ENCODE results near the gene ANKRD29. TPM values are rescaled to one million over a fixed set of nuclear protein-coding genes. Genes with fewer than 3 reads are reported as not detected.

The ANKRD29 gene
- total and polyA plus RNA-seq, 9 of the 15 experiments (the other 6 are each of a cell fraction or from before 2014, with no cell fraction given): 0.36 TPM; not detected in 8

DNA sequence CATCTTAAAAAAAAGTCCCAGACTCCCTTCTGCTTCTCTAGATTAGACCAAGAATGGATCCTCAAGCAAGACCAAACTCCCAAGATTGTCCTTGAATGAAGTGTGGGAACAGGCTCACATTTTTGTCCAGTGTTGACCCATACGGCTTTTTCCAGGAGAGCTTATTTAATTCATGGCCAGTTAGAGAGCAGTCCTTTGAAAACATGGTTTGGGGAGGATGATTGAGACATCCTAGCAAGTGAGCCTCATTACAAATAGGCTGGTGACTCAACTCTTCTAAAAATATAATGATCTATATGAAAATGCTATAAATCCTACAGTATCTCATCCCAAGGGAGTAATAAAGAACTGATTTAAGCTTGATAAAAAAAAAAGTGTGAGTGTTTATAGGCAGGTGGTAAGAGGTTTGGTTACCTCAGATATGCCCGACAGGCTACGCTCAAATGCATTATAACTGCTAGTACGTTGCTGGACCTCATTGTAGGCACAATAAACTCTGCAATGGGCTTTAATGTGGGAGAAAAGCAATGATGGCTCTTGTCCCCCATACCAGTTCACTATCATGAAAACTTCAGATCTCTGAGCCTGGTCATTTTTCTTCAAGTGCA is 17.0 kb downstream of the ANKRD29 start (continued):
- TF ChIP-seq FOXJ3 (CRISPR knock-in tag; IDR thresholded peaks at IDR 0.05): no peak
- TF ChIP-seq PHB2 (IDR thresholded peaks at IDR 0.05; ENCODE audit: low read depth): no peak

- BruUV-seq (replicated peaks): no TSS peak
- no peak overlapping the region for H2AFZ ChIP-seq (ENCODE audit: low read depth, low read length)
- no peaks in the 10 kb centered on the region for H3K36me3 ChIP-seq (ENCODE audit: control insufficient read depth, insufficient read depth, low read length)
- in situ Hi-C loops (cut with MboI) (no loop called here), intact Hi-C loops (cut with micrococcal nuclease) (no loop called here)
- H3K4me2 ChIP-seq (ENCODE audit: insufficient read depth, low read length): no peak overlapping the region
- no peaks in the 10 kb centered on the region for H4K20me1 ChIP-seq (replicated peaks; ENCODE audit: control insufficient read depth, insufficient read depth, low read length)
- no peak for DNase-seq (ENCODE audit: extremely low read depth in 1 of 4, low spot score in 3 of 4)
- H3K4me1 ChIP-seq (replicated peaks in 1 of 2; ENCODE audit: control insufficient read depth in 2 of 2, insufficient read depth in 2 of 2, low read length in 2 of 2): no peaks in the 10 kb centered on the region
- TF ChIP-seq ARID1B (IDR thresholded peaks at IDR 0.05) (no peak), ZNF79 (CRISPR knock-in tag; IDR thresholded peaks at IDR 0.05; ENCODE audit: low read depth) (no peak), PURB (CRISPR knock-in tag; IDR thresholded peaks at IDR 0.05; ENCODE audit: low read depth) (no peak), HDGF (IDR thresholded peaks at IDR 0.05) (no peak), KLF1 (tag; IDR thresholded peaks at IDR 0.05) (no peak), POU5F1 (IDR thresholded peaks at IDR 0.05; ENCODE audit: borderline replicate concordance, low read depth, low read length, partially characterized antibody) (no peak), ZFP30 (CRISPR knock-in tag; IDR thresholded peaks at IDR 0.05; ENCODE audit: borderline replicate concordance) (no peak), HDAC6 (IDR thresholded peaks at IDR 0.05; ENCODE audit: low read depth, low read length) (no peak), PTRF (tag; IDR thresholded peaks at IDR 0.05) (no peak), ZNF584 (CRISPR knock-in tag; IDR thresholded peaks at IDR 0.05; ENCODE audit: low read depth) (no peak), NR2C2 (CRISPR knock-in tag; IDR thresholded peaks at IDR 0.05) (no peak), NR2C2 (tag; IDR thresholded peaks at IDR 0.05) (no peak), EGR1 (conservative IDR thresholded peaks at IDR 0.05) (no peak)
- no peaks in the 10 kb centered on the region for H3K79me2 ChIP-seq (ENCODE audit: control insufficient read depth, insufficient read depth, low read length)
- no peak overlapping the region for H3K9ac ChIP-seq (ENCODE audit: insufficient read depth in 1 of 2, low read depth in 2 of 2, low read length in 2 of 2)
- H3K27me3 ChIP-seq (ENCODE audit: control insufficient read depth in 2 of 2, insufficient read depth in 2 of 2, low read length in 2 of 2): peaks cover 22 to 38% of the 10 kb centered on the region in 2 experiments; a peak in 4 of 5 replicates
- CTCF ChIA-PET (ENCODE audit: low intra/inter-chr PET ratio): no interaction called here
- H3K4me3 ChIP-seq: no peak overlapping the region
- H3K9me1 ChIP-seq (ENCODE audit: control insufficient read depth, insufficient read depth, low read length): no peaks in the 10 kb centered on the region
- POLR2A ChIA-PET: interaction anchor here (0.7 to 0.8 kb wide), 2 partner anchors 18 to 28 kb away, joined by 3 to 4 read pairs; no protein-coding TSS in a partner anchor
- no peak for FAIRE-seq
- no peak for ATAC-seq
- 0 out of 2 replicates have a peak, but pooled peaks cover 2% of the 10 kb centered on the region for H3K9me3 ChIP-seq (replicated peaks; ENCODE audit: control insufficient read depth, insufficient read depth, low read depth, low read length)
- no peak overlapping the region for H3K27ac ChIP-seq (ENCODE audit: extremely low read depth, low read depth, low read length)
- WGBS (ENCODE audit: insufficient coverage, low coverage, missing lambda C conversion rate): 0% methylated on average over 2 of the region's 2 CpGs
These were observed 18.8 kb downstream of the ANKRD29 start for GRCh38 chr18:23643815-23644490.
